WTC11 (cell line): ENCODE results near the gene GMIP. TPM values are rescaled to one million over a fixed set of nuclear protein-coding genes. Genes with fewer than 3 reads are reported as not detected.
A peak's percentile ranks its signal among the peaks of the same experiment; 100 is the strongest.

Experiments used
- CBFB ChIP-seq: sonication (generic); formaldehyde crosslinking; IDR thresholded peaks from 2 replicates; pipeline ENCODE4 v1.8.1; 2022; ENCODE audit warnings: mild to moderate bottlenecking, low read depth, missing genetic modification reagents
- CREM ChIP-seq: sonication (generic); formaldehyde crosslinking; IDR thresholded peaks from 2 replicates; pipeline ENCODE4 v1.8.1; 2022; ENCODE audit warnings: mild to moderate bottlenecking, missing genetic modification reagents, moderate library complexity
- EMX1 ChIP-seq: fragments of 250-450 bp; sonication (Bioruptor Pico); IDR thresholded peaks from 2 replicates; pipeline ENCODE4 v1.8.0; 2021; ENCODE audit warnings: mild to moderate bottlenecking
- ETV6 ChIP-seq: sonication (generic); formaldehyde crosslinking; IDR thresholded peaks from 2 replicates; pipeline ENCODE4 v1.8.1; 2022; ENCODE audit warnings: mild to moderate bottlenecking, missing genetic modification reagents
- FOXK1 ChIP-seq: sonication (generic); formaldehyde crosslinking; IDR thresholded peaks from 2 replicates; pipeline ENCODE4 v1.8.0; 2022; ENCODE audit warnings: mild to moderate bottlenecking, moderate library complexity, missing genetic modification reagents
- FOXP1 ChIP-seq: sonication (generic); formaldehyde crosslinking; IDR thresholded peaks from 2 replicates; pipeline ENCODE4 v1.8.0; 2022; ENCODE audit warnings: missing genetic modification reagents, mild to moderate bottlenecking, moderate library complexity, borderline replicate concordance
- PRRX2 ChIP-seq: fragments of 250-450 bp; sonication (Bioruptor Pico); IDR thresholded peaks from 2 replicates; pipeline ENCODE4 v1.8.0; 2021; ENCODE audit warnings: mild to moderate bottlenecking
- TEAD1 ChIP-seq: sonication (generic); formaldehyde crosslinking; IDR thresholded peaks from 2 replicates; pipeline ENCODE4 v1.8.0; 2022; ENCODE audit warnings: mild to moderate bottlenecking, missing genetic modification reagents
- ZNF219 ChIP-seq: sonication (generic); formaldehyde crosslinking; IDR thresholded peaks from 2 replicates; pipeline ENCODE4 v1.8.0; 2023; ENCODE audit warnings: missing genetic modification reagents, mild to moderate bottlenecking, borderline replicate concordance
- total RNA-seq: library from RNA; stranded (reverse); gene quantifications from 3 replicates; pipeline ENCODE4 v1.2.3, GENCODE V29; 2021
- TF ChIP-seq, protein P1 (sequence below): sonication (generic); formaldehyde crosslinking; IDR thresholded peaks from 2 replicates; pipeline ENCODE4 v1.8.0; 2022; ENCODE audit warnings: mild to moderate bottlenecking, missing genetic modification reagents
- TF ChIP-seq, protein P2 (sequence below): fragments of 250-450 bp; sonication (Bioruptor Pico); conservative IDR thresholded peaks from 2 replicates; pipeline ENCODE4 v1.9.0; 2021; ENCODE audit warnings: mild to moderate bottlenecking
- TF ChIP-seq, protein P3 (sequence below): sonication (generic); formaldehyde crosslinking; IDR thresholded peaks from 2 replicates; pipeline ENCODE4 v1.8.1; 2022; ENCODE audit warnings: mild to moderate bottlenecking, moderate library complexity, missing genetic modification reagents
- TF ChIP-seq, protein P4 (sequence below): sonication (generic); formaldehyde crosslinking; IDR thresholded peaks from 2 replicates; pipeline ENCODE4 v1.8.0; 2023; ENCODE audit warnings: missing genetic modification reagents, mild to moderate bottlenecking, borderline replicate concordance
- TF ChIP-seq, protein P5 (sequence below): sonication (generic); formaldehyde crosslinking; conservative IDR thresholded peaks from 2 replicates; pipeline ENCODE4 v1.8.1; 2022; ENCODE audit warnings: mild to moderate bottlenecking, missing genetic modification reagents
- TF ChIP-seq, protein P6 (sequence below): sonication (generic); formaldehyde crosslinking; IDR thresholded peaks from 2 replicates; pipeline ENCODE4 v1.8.1; 2023; ENCODE audit warnings: mild to moderate bottlenecking, missing genetic modification reagents
- TF ChIP-seq, protein P7 (sequence below): sonication (generic); formaldehyde crosslinking; IDR thresholded peaks from 2 replicates; pipeline ENCODE4 v1.8.0; 2022; ENCODE audit warnings: mild to moderate bottlenecking, missing genetic modification reagents

The GMIP gene
- total RNA-seq, 1 experiment from 2014 or later, result 23.0 TPM

DNA sequence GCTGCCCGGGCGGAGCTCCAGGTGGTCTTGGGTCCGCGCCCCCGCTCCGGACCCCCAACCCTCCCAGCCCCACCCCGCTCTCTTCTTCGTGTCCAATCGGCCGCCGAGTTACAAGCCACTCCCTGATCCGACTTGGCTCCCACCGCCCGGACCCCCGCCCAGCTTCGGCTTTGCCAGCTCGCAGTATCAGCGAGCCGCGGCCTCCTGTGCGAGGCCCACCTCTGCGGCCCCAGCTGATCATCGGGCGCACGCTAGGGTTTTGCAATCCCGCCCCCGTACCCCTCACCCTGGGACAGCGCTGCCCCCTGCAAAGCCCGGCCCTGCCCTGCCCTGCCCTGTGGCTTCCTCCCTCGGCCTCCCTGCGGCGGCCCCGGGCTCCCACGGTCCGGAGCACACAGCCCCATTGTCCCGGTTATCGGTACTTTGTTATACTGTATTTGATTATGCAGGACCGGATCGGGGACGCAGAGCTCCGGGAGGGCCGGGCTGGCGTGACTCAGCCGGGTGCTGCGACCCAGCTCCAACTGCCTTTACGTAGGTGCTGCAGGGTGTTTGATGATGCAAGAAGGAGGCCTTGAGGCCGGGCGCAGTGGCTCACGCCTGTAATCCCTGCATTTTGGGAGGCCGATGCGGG, 14.8 kb downstream of the GMIP start (continued):
- TF ChIP-seq, protein P1, sequence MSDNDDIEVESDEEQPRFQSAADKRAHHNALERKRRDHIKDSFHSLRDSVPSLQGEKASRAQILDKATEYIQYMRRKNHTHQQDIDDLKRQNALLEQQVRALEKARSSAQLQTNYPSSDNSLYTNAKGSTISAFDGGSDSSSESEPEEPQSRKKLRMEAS (CRISPR knock-in tag), result peak; percentile 52; the same call in 1 of the 2 replicates
- TF ChIP-seq ETV6 (CRISPR knock-in tag), result peak; percentile 71; the same call in 1 of the 2 replicates
- TF ChIP-seq, protein P2, sequence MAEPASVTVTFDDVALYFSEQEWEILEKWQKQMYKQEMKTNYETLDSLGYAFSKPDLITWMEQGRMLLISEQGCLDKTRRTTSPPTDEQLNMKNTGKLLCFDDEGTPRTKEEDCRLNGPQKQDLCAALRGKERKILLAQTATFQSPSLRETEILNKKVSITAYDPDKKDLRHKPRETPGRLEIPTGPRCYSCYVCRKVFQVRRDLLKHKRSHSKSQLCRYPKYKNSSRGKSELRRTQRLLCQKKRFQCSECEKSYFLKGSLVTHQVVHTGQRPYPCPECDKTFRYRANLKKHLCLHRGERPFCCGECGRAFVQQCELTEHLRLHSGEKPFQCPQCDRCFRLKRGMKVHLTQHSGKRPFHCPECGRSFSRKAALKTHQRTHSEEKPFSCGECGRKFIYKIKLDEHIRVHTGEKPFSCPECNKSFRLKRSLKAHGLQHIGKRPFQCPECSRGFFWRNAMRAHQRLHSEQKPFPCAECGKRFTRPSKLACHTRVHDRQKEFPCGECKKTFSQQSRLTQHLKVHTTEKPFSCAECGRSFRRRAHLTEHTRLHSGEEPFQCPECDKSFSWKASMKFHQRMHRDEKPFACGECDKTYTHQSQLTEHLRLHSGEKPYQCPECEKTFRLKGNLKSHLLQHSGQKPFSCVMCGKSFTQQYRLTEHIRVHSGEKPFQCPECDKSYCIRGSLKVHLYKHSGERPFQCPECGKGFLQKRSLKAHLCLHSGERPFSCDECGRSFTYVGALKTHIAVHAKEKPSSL (CRISPR knock-in tag), result no peak
- peak; percentile 51; the same call in 1 of the 2 replicates for TF ChIP-seq FOXK1
- TF ChIP-seq, protein P3, sequence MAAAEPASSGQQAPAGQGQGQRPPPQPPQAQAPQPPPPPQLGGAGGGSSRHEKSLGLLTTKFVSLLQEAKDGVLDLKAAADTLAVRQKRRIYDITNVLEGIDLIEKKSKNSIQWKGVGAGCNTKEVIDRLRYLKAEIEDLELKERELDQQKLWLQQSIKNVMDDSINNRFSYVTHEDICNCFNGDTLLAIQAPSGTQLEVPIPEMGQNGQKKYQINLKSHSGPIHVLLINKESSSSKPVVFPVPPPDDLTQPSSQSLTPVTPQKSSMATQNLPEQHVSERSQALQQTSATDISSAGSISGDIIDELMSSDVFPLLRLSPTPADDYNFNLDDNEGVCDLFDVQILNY, result peak; percentile 60; the same call in 1 of the 2 replicates
- peak; percentile 84 for TF ChIP-seq FOXP1 (CRISPR knock-in tag)
- TF ChIP-seq EMX1 (CRISPR knock-in tag), result no peak
- TF ChIP-seq, protein P4, sequence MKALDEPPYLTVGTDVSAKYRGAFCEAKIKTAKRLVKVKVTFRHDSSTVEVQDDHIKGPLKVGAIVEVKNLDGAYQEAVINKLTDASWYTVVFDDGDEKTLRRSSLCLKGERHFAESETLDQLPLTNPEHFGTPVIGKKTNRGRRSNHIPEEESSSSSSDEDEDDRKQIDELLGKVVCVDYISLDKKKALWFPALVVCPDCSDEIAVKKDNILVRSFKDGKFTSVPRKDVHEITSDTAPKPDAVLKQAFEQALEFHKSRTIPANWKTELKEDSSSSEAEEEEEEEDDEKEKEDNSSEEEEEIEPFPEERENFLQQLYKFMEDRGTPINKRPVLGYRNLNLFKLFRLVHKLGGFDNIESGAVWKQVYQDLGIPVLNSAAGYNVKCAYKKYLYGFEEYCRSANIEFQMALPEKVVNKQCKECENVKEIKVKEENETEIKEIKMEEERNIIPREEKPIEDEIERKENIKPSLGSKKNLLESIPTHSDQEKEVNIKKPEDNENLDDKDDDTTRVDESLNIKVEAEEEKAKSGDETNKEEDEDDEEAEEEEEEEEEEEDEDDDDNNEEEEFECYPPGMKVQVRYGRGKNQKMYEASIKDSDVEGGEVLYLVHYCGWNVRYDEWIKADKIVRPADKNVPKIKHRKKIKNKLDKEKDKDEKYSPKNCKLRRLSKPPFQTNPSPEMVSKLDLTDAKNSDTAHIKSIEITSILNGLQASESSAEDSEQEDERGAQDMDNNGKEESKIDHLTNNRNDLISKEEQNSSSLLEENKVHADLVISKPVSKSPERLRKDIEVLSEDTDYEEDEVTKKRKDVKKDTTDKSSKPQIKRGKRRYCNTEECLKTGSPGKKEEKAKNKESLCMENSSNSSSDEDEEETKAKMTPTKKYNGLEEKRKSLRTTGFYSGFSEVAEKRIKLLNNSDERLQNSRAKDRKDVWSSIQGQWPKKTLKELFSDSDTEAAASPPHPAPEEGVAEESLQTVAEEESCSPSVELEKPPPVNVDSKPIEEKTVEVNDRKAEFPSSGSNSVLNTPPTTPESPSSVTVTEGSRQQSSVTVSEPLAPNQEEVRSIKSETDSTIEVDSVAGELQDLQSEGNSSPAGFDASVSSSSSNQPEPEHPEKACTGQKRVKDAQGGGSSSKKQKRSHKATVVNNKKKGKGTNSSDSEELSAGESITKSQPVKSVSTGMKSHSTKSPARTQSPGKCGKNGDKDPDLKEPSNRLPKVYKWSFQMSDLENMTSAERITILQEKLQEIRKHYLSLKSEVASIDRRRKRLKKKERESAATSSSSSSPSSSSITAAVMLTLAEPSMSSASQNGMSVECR (CRISPR knock-in tag), result peak; percentile 82; the same call in 1 of the 2 replicates
- TF ChIP-seq, protein P5, sequence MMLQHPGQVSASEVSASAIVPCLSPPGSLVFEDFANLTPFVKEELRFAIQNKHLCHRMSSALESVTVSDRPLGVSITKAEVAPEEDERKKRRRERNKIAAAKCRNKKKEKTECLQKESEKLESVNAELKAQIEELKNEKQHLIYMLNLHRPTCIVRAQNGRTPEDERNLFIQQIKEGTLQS, result peak; percentile 59; the same call in 1 of the 2 replicates
- 0 out of 2 replicates have a peak, but pooled peaks have one; percentile 14 for TF ChIP-seq CREM (CRISPR knock-in tag)
- 0 out of 2 replicates have a peak, but pooled peaks have one; percentile 11 for TF ChIP-seq TEAD1 (CRISPR knock-in tag)
- TF ChIP-seq, protein P6, sequence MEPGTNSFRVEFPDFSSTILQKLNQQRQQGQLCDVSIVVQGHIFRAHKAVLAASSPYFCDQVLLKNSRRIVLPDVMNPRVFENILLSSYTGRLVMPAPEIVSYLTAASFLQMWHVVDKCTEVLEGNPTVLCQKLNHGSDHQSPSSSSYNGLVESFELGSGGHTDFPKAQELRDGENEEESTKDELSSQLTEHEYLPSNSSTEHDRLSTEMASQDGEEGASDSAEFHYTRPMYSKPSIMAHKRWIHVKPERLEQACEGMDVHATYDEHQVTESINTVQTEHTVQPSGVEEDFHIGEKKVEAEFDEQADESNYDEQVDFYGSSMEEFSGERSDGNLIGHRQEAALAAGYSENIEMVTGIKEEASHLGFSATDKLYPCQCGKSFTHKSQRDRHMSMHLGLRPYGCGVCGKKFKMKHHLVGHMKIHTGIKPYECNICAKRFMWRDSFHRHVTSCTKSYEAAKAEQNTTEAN, result 0 out of 2 replicates have a peak, but pooled peaks have one; percentile 41
- TF ChIP-seq, protein P7, sequence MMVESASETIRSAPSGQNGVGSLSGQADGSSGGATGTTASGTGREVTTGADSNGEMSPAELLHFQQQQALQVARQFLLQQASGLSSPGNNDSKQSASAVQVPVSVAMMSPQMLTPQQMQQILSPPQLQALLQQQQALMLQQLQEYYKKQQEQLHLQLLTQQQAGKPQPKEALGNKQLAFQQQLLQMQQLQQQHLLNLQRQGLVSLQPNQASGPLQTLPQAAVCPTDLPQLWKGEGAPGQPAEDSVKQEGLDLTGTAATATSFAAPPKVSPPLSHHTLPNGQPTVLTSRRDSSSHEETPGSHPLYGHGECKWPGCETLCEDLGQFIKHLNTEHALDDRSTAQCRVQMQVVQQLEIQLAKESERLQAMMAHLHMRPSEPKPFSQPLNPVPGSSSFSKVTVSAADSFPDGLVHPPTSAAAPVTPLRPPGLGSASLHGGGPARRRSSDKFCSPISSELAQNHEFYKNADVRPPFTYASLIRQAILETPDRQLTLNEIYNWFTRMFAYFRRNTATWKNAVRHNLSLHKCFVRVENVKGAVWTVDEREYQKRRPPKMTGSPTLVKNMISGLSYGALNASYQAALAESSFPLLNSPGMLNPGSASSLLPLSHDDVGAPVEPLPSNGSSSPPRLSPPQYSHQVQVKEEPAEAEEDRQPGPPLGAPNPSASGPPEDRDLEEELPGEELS (CRISPR knock-in tag), result peak; percentile 64; the same call in 1 of the 2 replicates
- 0 out of 2 replicates have a peak, but pooled peaks have one; percentile 70 for TF ChIP-seq CBFB (CRISPR knock-in tag)
- TF ChIP-seq ZNF219 (CRISPR knock-in tag), result no peak
- no peak for TF ChIP-seq PRRX2 (CRISPR knock-in tag)
